HG03066 (cell line): ENCODE measurements around the gene ARHGEF4.

ENCODE experiments used
- ATAC-seq: cut with Tn5 transposase; IDR thresholded peaks from one replicate; pipeline ENCODE4 v1.9.1; 2021; ENCODE audit warnings: low read depth; ENCODE audit not compliant: unreplicated experiment

ARHGEF4 gene

GRCh38 chr2:130848526-130849210, 12.0 kb downstream of the ARHGEF4 start:
- ATAC-seq = no peak

GRCh38 chr2:130849896-130850787, 13.4 kb downstream of the ARHGEF4 start:
- ATAC-seq = no peak

GRCh38 chr2:130850788-130851623, 14.3 kb downstream of the ARHGEF4 start:
- ATAC-seq = no peak

- no peak for ATAC-seq
Observed at GRCh38 chr2:130851624-130852382, 15.1 kb downstream of the ARHGEF4 start.

GRCh38 chr2:130852521-130853115, 15.9 kb downstream of the ARHGEF4 start:
- ATAC-seq = no peak

GRCh38 chr2:130853391-130853790, 16.7 kb downstream of the ARHGEF4 start:
- no peak for ATAC-seq

- no peak for ATAC-seq
Observed at GRCh38 chr2:130854301-130854700, 17.6 kb downstream of the ARHGEF4 start.

- ATAC-seq = no peak
Observed at GRCh38 chr2:130864830-130865800, 28.4 kb downstream of the ARHGEF4 start.

- ATAC-seq = no peak
Observed at GRCh38 chr2:130869441-130870160, 32.9 kb downstream of the ARHGEF4 start.

GRCh38 chr2:130870161-130870485, 33.4 kb downstream of the ARHGEF4 start:
- ATAC-seq = no peak

GRCh38 chr2:130870779-130871178, 34.1 kb downstream of the ARHGEF4 start:
- ATAC-seq = no peak

- ATAC-seq = no peak
Observed at GRCh38 chr2:130871843-130872740, 35.4 kb downstream of the ARHGEF4 start.

- no peak for ATAC-seq
Observed at GRCh38 chr2:130872741-130873125, 36.0 kb downstream of the ARHGEF4 start.

- peak; percentile 86 for ATAC-seq
Observed at GRCh38 chr2:130873700-130874346, 37.1 kb downstream of the ARHGEF4 start.

- ATAC-seq = no peak
Observed at GRCh38 chr2:130874512-130874911, 37.8 kb downstream of the ARHGEF4 start.

- no peak for ATAC-seq
Observed at GRCh38 chr2:130875935-130876334, 39.2 kb downstream of the ARHGEF4 start.

GRCh38 chr2:130877258-130877657, 40.5 kb downstream of the ARHGEF4 start:
- no peak for ATAC-seq
